Embryonic facial prominence (tissue), 1 donor: ENCODE data around the gene PNMA1.

Source experiments
- DNase-seq: peaks from one replicate; pipeline ENCODE4 v3.0.0-alpha.2; 2016; ENCODE audit errors: extremely low spot score

The PNMA1 gene, protein sequence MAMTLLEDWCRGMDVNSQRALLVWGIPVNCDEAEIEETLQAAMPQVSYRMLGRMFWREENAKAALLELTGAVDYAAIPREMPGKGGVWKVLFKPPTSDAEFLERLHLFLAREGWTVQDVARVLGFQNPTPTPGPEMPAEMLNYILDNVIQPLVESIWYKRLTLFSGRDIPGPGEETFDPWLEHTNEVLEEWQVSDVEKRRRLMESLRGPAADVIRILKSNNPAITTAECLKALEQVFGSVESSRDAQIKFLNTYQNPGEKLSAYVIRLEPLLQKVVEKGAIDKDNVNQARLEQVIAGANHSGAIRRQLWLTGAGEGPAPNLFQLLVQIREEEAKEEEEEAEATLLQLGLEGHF

DNA sequence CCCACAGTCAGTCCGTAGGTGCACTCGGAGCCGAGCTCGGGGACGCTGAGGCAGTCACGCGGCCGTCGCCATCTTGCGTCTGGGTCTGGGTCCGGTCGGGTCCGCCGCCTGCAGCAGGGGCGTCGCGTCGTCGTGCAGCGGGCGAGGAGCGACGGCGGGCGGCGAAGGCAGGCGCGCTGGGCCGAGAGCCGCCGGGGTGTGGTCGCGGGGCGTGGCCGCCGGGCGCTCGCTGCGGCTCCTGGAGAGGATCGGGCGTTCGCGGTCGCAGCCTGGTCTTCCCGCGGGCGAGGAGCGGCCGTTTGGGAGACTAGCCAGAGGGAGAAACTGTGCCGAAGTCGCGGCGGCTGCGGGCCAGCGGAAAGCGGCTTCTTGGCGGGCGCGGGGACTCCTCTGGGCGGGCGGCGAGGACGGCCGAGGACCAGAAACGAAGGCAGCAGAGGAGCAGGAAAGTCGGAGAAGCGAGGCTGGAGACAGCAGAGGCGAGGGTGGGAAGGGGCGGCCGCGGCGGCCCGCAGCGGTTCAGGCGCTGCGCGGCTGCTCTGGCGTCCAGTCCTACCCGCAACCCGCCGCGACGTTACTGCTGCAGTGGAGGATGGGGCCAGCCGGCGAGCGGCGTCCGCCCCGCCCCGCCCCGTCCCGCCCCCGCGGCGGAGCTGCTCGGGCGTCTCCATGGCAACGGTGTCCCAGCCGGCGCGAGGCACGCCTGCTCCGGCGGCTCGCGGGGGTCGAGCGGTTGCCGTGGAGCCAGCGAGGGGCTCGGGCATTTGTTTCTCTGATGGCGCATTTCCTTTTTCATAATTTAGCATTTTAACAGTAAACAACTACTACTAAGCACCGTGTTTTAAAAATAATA lies at the start of gene PNMA1:
PNMA1 (minus strand) TSS at position 582 of the 853 bp plus-strand sequence. CDS start 745 bp downstream, outside the sequence.
- peak; percentile 72 for DNase-seq

DNA sequence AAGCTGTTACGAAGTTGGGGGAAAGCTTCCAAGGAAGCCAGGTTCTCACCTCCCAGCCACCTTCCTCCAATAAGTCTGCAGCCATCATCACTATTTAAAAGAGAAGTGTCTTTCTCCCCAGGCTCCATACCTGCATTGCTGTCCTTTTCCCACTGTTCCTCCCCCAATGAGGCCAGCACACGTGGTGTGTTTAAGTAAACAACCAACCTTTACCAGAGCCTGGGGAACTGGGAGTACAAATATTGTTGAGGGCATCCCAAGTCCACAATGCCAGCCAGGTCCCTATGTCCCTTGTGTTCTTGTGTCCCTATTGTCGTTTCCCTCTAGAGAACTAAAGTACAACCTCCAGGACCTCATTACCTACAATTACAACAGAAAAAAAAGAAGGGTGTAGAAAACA lies 49.2 kb upstream of the PNMA1 start:
- no peak for DNase-seq

DNA sequence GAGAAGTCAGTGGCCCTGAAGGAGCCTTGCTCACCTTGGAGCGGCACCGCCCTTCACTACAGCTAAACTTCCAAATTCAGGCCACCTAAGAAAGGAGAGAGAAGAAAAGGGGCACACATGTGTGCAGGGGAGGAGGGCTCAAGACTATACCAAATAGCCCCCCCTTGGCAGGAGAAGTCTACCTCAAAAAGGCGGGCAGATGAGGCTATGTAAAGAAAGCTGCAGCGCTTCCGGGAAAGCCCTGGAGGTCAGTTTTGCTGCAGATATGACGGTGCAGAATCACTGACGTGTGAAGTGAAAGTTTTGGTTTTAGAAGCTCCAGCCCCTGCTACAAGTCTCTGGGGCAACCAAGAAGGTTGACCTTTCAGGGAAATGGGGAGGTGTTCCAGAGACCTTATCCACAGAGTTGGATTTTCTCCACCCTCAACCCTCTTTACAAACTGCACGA lies 48.2 kb upstream of the PNMA1 start:
- DNase-seq = no peak

DNA sequence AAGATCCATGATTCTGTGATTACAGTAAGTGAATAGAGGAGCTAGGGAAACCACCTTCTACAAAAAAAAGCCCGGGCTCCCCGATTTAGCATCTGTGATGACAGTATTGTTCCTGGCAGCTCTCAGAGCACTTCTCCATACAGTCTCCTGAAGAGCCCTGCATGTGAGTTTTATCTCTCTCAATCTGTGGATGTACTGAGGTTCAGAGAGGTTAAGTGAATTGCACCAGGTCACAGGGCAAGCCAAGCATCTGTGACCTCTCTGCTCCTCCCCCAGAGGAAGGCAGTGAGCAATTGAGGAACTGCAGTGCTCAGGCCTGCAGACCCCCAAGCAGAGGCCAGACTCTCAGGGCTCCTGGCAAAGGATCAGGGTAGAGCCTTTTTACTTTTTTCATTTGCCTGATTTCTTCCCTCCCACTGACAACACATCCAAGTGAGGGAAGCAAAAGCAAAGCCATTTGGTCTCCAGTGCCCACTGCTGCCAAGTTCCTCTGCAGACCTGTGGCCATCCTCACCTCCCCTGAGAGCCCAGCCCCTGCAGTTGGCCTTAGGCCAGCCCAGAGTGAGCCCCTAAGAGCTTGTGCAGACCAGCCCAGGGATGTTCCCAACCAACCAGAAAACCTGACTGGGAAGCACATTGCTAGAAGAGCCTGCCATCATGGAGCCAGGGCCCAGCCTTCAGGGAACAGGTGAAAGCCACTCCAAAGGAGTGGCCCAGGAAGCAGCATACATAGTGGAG lies 47.6 kb upstream of the PNMA1 start:
- no peak for DNase-seq

DNA sequence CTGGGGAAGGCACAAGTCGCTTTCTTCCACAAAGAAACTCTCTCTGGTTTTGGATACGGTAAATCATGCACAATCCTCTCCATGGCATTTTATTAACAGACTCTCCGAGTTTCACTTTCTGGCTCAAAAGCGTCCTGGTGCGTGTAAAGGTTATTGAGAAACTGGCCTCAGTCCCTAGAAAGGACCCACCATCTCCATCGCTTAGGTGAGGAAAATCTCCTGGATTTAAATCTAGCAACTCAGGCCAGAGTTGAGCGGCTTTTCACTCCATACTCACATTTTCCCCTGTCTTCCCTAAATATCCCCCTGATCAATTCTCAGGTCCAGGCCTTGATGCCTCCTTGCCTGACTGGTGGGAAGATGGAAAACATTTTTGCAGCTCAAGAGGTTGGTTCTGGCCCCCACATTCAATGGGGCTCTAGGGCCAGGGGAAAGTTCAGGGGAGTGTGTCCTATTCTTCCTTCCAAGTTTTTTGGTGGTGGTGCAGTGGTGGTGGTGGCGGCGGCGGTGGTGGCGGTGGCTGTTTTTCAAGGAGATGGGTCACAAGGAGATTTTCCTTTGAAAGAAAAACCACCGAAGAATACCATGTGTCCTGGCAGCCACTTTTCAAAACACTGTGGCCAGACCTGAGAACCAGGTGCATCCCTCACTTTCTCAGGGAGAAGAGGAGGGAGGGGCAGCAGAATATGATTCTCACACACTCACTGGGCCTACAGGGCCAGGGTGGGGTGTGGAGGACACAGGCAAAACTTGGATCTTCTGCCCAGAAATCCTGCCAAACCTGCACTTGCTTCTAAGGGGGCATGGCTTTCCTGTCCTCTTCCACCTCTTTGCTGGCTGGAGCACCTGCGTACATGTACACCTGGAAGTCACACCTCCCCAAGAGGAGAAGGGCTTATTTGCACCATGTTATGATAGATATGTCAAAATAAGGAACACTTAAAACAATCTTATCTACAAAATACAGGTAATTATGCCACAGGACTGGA lies 46.7 kb upstream of the PNMA1 start:
- no peak for DNase-seq

DNA sequence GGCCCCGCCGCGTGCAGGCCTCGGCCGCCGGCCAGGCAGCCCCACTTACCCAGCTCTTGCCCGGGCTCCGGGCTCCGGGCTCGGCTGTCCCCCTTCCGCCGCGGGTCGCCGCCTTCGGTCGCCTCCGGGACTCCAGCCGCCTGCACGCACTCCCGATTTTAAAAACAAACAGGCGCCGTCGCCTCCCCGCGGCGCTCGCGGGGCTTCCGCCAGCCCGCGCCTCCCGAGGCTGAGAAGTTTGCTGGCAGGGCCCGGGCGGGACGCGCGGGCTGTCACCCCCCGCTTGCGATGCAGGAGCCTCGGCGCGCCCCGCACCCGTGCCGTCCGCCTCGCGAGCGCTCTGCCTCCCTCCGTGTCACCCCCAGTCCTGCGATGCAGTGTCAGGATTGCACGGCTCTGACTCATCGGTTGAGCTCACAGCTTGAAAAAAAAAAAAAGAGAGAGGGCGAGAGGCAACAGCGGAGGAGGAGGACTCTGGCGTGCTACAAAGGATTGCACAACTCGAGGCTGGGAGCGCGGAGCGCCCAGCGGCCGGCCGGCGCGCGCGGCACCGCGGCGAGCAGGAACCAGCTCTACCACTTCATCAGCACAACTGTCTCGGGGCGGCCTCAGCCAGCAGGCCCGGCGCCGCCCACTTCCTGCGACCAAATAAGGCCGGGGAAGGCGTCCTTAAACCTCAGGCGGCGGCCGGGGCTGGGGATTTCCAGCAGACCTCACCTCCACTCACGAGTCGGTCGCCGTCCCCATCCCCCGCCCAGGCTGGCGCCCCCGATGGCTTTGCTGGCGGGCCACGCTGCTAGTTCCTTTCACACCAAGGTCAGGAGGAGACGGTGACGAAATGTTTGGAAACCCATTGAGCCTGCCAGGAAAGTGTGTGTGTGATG lies 45.8 kb upstream of the PNMA1 start:
- DNase-seq = peak; percentile 89

DNA sequence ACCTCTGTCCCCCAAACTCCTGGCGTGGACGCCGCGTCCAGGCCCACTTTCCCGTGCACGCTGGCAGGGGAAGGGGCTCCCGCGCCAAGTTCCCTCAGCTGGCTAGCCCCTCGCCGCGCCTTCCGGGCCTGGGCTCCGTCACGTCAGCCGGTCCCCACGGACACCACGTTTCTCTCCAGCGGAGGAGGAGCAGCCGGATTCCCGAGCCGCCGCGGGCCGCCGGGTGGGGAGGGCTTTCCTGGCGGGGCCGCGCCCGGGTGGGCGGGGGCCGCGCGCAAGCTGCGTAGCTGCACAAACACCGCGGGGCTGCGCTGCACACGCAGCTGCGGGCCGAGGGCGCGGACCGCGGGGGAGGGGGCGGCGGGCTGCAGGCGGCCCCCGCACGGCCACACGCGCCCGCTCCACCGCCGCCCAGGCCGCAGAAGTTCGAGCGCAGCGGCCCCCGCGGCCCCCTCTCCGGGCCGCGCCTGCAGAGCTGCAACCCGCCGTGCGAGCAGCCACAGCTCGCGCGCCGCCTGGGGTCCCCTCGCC lies 45.1 kb upstream of the PNMA1 start:
- DNase-seq = no peak

DNA sequence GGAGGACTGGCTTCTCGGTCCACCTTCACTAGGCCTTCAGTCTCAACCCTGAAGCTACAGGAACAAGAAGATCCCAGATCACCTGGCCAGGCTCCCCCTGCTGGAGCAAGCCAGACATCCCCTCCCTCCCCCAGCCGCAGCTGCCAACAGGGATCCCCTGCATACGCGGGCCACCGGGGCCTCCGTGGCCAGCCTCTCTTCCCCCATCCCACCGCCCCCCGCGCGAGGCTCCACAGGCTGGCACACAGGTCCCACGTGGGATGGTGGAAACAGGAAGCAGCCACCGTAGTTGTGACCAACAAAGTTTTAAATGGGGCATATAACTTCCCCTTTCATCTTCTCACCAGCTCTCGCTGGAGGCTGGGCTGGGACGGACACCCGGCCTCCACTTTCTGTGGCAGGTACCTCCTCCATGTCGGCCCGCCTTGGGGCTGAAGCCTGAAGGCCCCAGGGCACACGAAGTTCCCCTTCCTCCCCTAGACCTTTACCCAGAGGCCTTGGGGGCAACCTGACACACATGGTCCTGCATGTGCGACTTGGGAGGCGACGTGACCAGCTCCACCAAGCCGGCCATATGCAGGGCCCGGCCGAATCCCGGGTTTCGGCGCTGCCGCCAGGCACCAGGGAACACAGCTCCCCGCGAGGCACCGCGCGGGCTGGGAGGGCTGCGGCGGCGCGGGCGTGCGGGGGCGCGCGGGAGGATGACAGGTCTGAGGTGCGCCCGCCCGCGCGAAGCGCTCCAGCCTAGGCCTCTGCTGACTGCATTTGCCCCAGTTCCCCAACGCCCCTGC lies 44.4 kb upstream of the PNMA1 start:
- DNase-seq = no peak

DNA sequence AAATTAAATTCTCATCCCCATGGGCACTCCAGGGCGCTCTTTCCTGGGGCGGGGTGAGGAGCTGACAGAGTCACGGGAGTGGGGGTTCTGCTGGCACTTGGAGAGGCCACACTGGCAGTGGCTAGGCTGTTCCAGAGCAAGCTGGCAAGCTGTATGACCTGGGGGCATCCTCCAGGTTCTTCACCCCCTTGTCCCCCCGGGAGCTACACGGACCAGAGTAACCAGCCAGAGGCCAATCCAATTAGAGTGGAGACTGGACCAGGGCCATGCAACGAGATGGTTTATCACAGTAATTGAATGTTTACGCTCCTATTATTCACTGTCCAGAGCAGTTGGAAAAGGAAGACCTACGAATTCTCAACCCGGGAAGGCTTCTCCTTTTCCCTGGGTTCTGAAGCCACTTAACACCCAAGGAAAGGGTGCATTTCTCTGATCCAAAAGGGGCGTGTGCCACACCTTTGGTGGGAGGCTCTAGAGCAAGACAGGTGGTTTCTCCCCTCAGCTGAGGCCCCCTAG lies 43.8 kb upstream of the PNMA1 start:
- DNase-seq = no peak

DNA sequence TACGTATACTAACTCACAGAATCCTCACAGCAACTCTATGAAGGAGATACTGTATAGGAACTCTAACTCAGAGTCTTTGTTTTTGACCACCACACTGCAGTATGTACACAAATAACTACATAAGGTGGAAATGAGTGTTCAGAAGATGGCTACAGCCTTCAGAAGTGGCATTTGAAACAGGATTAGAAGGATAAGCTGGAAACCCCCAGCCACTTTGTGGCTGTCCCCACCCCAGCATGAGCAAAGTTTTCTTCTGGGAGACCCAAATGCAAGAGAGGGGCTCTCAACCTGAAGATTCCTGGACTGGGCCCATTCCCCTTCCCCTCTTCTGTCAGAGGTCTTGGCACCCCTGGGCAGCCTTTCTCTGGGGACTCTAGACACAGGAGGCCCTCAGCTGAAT lies 43.2 kb upstream of the PNMA1 start:
- DNase-seq = no peak

DNA sequence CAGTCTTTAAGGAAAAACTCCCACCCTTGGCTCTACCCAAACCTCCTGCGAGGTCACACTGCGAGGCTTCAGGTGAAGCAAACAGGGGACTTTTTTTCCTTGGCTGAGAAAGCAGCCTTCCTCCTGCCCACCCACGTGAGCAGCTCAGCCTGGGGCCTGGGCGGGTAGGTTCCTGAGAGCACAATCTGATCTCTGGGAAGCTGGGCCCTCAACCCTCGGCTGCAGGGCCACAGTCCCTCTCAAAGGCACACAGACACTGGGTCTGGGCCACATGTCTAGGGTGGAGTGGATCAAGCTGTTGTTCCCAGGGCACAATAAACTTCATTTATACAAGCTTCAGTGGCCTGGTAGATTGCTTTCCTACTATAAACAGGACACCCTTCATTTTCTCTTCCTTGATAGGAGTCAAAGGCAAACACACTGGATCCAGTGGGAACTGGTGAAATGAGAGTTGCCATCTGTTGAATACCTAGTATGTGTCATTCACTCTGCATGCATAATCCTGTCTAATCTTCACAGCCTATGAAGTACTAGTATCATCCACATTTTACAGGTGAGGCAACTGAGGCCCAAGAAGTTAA lies 41.3 kb upstream of the PNMA1 start:
- no peak for DNase-seq

DNA sequence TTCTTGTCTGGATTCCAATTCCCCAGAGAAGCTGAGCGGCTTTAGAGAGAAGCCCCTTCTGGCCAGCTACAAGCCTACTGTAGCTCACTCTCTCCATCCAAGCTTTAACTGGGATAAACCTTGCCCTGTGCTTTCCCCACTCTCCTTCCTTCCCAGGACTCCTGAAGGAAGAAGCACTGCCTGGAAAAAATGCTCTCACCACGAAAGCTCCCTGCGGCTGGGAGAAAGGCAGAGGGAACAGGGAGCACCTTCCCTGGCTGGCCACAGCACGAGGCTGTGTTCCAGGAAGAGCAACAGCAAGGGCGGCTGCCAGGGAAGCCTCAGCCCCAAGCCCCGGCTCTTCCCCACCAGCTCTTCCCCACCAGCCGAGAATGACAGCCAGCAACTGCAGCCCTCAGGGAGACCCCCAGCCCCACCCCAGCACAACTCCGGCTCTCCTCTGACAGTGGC lies 40.8 kb upstream of the PNMA1 start:
- DNase-seq = no peak

DNA sequence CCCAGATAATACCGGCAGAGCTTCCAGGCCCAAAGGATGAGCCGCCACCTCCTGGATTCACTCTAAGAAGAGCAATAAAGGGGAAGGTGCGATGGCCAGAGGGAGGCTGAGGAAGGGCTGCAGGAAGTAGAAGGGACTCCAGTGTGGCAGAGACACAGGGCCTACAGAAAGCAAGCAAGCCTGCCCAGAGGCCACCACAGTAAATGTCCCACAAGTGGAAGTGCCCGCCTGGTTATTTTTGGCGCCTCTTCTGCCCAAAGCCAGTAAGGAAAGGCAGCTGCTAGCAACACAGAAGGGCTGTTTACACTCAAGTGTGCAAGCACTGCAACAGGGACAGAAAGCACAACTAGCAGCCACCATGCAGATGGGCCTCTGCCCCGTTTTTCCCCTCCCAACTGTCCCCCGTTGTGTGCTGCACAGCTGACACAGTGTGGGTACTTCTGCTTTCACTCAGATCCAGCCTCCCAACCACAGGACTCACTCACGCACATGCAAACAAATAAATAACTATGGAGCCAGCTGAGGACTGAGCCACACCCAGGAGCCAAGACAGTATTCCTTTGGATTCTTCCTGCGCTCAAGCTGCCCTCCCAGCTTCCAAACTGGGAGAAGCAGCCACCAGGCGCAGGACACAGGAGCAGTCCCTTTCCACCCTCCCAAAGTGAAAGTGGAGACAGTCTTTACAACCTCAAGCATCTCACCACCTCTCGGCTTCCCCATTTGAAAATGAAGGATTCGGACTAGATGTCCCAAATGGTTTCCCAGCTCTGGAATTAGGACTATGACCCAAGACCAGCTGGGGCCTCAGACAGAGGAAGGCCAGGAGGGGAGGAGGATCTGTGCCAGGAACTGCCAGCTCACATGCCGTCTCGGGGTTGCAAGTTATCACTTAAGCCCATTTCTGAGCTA lies 40.0 kb upstream of the PNMA1 start:
- DNase-seq = no peak

DNA sequence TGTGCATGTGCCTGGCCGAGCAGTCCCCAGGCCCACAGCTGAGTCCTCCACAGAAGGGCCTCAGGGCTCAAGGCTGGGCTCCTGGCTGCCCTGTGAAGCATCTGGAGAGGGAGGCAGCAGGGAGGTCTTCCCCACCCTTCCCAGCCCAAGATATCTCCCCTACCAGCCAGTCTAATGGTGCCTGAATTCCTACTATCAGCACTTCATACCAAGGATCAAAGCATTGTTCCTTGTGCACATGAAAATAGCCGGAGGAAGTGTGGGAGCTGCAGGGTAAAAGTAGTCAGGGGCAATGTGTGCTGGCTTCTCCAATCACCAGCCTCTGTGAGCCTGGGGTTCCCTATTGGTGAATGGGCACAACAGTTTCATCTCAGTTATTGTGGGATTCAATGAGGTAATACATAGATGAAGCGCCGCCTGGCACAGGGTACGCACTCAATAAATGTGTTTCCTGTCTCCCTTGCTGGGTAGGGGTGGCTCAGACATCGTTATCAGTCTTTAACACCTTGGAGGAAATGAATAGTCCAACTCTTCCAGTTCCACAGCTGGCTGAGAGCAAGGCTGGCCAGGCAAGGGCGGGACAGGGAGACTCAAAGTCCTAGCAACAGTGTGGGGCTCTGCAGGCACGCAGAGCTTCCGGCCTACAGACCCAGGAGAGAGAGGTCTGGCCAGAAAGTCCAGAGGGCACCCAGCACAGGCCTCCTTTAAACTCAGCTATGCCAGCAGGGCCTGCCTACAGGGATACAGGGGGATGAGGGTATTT lies 39.1 kb upstream of the PNMA1 start:
- no peak for DNase-seq

DNA sequence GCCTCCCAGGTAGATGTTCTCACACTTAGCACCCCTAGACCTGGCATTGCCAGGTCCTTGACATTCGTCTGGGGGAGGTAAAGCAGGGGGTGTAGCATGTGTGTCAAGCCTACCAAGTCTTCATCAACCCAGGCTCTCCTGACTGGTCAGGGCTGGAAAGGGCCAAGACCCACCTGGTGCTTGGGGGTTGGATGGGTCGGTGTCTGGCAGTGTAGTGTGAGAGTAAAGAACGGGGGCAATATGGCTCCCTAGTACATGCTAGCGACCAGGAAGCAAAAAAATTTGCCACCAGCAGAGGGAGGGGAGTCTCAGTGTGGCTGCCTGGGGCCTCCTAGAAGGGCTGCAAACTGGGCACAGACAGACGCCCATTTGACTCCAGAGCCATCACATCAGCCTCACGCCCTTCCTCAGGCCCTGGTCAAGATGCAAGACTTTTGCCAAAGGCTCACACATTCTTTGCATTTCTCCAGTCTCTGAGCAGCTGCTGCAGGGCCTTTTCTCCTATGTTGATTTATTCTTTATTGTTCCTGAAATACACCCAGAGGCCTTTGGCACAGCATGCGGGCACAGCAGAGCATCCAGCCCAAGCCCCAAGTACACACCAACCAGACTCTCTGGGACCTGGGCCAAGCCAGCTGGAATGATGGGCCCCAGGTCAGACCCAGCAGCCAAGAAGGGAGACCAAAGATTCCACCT lies 38.3 kb upstream of the PNMA1 start:
- DNase-seq = no peak
